K562 (cell line): ENCODE measurements around the gene MCCC2. TPM values are rescaled to one million over a fixed set of nuclear protein-coding genes. Genes with fewer than 3 reads are reported as not detected.

Experiments
- ATAC-seq: fragments of 200-7000 bp; cut with Tn5 transposase; 3 replicates; pipeline ENCODE4 v1.9.1; 2020; ENCODE audit warnings: moderate library complexity
- BruUV-seq: library from RNA; stranded (reverse); fragments of 400-500 nt; replicated peaks from 2 replicates; lab custom pipeline; 2021; lab: Mats Ljungman, UMichigan
- CTCF ChIA-PET: fragments of 300-600 bp; formaldehyde crosslinking; extraction: SDS; loops from one replicate; lab custom pipeline; 2021; ENCODE audit warnings: low intra/inter-chr PET ratio; lab: Yijun Ruan, JAX
- POLR2A ChIA-PET: fragments of 300-600, 350-650 bp; sonication (Branson Sonifier 250); formaldehyde crosslinking; extraction: SDS; loops from one replicate; lab custom pipeline; 2021; ENCODE audit warnings: antibody characterized with exemption, inconsistent platforms; lab: Yijun Ruan, JAX
- DNase-seq, 4 experiments: peaks; one replicate each; pipeline versions ENCODE4 v3.0.0 to v3.0.0-alpha.2; 2011 to 2018; ENCODE audit warnings: low spot score in 3 of 4, mixed read lengths in 3 of 4; ENCODE audit errors: extremely low read depth in 1 of 4
- FAIRE-seq: peaks from 2 replicates; lab custom pipeline; 2011; peaks lifted over from hg19 to GRCh38; lab: Jason Lieb, UNC
- H2AFZ ChIP-seq: 2 replicates; pipeline ENCODE4 v1.6.0; 2011; ENCODE audit warnings: low read depth, low read length, control low read depth, inconsistent platforms
- H3K27ac ChIP-seq: fragments of 200-600 bp; 3 replicates; pipeline ENCODE4 v1.8.0; 2011; ENCODE audit warnings: low read depth, mild to moderate bottlenecking, control low read depth, inconsistent platforms, low read length, moderate library complexity, mixed read lengths; ENCODE audit errors: extremely low read depth
- H3K27me3 ChIP-seq, 2 experiments: fragments of 300-600 bp in 1 of 2; 2 replicates in 1 of 2; 3 replicates in 1 of 2; pipeline versions ENCODE4 v1.6.0 to v1.8.0; 2011; ENCODE audit warnings: inconsistent platforms in 2 of 2, low read length in 2 of 2, mild to moderate bottlenecking in 1 of 2, mixed read lengths in 1 of 2, moderate library complexity in 1 of 2; ENCODE audit not compliant: control insufficient read depth in 2 of 2, insufficient read depth in 2 of 2
- H3K36me3 ChIP-seq: fragments of 300-600 bp; 3 replicates; pipeline ENCODE4 v1.8.0; 2011; ENCODE audit warnings: mild to moderate bottlenecking, low read length, inconsistent platforms; ENCODE audit not compliant: control insufficient read depth, insufficient read depth
- H3K4me1 ChIP-seq, 2 experiments: fragments of 200-600 bp in 1 of 2; replicated peaks in 1 of 2; 2 replicates in 1 of 2; 3 replicates in 1 of 2; pipeline versions ENCODE4 v1.5.1 to v1.8.0; 2011; ENCODE audit warnings: inconsistent platforms in 2 of 2, low read length in 2 of 2, mild to moderate bottlenecking in 1 of 2, mixed read lengths in 1 of 2, moderate library complexity in 1 of 2; ENCODE audit not compliant: control insufficient read depth in 2 of 2, insufficient read depth in 2 of 2
- H3K4me2 ChIP-seq: 2 replicates; pipeline ENCODE4 v1.6.1; 2011; ENCODE audit warnings: low read length, control low read depth, inconsistent platforms, mixed read lengths; ENCODE audit not compliant: insufficient read depth
- H3K4me3 ChIP-seq: fragments of 200-600 bp; sonication (generic), shearing (Covaris generic); 2 replicates; pipeline ENCODE4 v1.5.1; 2016; ENCODE audit warnings: control low read depth, inconsistent platforms
- H3K79me2 ChIP-seq: fragments of 200-600 bp; 3 replicates; pipeline ENCODE4 v1.8.0; 2011; ENCODE audit warnings: low read length, inconsistent platforms; ENCODE audit not compliant: control insufficient read depth, insufficient read depth
- H3K9ac ChIP-seq, 2 experiments: 2 replicates each; pipeline versions ENCODE4 v1.6.0 to v1.6.1; 2011; ENCODE audit warnings: low read depth in 2 of 2, low read length in 2 of 2, control low read depth in 1 of 2, inconsistent platforms in 1 of 2, mild to moderate bottlenecking in 1 of 2, mixed read lengths in 1 of 2; ENCODE audit not compliant: insufficient read depth in 1 of 2
- H3K9me1 ChIP-seq: one replicate; pipeline ENCODE4 v1.6.0; 2011; ENCODE audit warnings: inconsistent platforms, mild to moderate bottlenecking, low read length, moderate library complexity; ENCODE audit not compliant: control insufficient read depth, insufficient read depth
- H3K9me3 ChIP-seq: replicated peaks from 2 replicates; pipeline ENCODE4 v1.5.1; 2011; ENCODE audit warnings: low read depth, low read length, inconsistent platforms; ENCODE audit not compliant: control insufficient read depth, insufficient read depth
- H4K20me1 ChIP-seq: replicated peaks from 2 replicates; pipeline ENCODE4 v1.6.1; 2011; ENCODE audit warnings: low read length, inconsistent platforms, mixed read lengths; ENCODE audit not compliant: control insufficient read depth, insufficient read depth
- FOXK2 ChIP-seq, 2 experiments: fragments of 450-650 bp; IDR thresholded peaks in 1 of 2; conservative IDR thresholded peaks in 1 of 2; 2 replicates each; pipeline ENCODE4 v1.6.1; 2016; ENCODE audit warnings: low read depth in 2 of 2, mild to moderate bottlenecking in 1 of 2
- GTF2A2 ChIP-seq: IDR thresholded peaks from 2 replicates; pipeline ENCODE4 v1.6.1; 2016; ENCODE audit warnings: mild to moderate bottlenecking, missing genetic modification characterization, missing compliant biosample characterization
- HCFC1 ChIP-seq: IDR thresholded peaks from 2 replicates; pipeline ENCODE4 v1.6.1; 2012; ENCODE audit warnings: low read depth, low read length, improper control_type of control experiment
- HDAC6 ChIP-seq: IDR thresholded peaks from 2 replicates; pipeline ENCODE4 v1.6.1; 2012; ENCODE audit warnings: low read depth, mild to moderate bottlenecking, control low read depth, inconsistent platforms, low read length, moderate library complexity
- HNRNPL ChIP-seq: fragments of 200-400 bp; formaldehyde crosslinking; IDR thresholded peaks from 2 replicates; pipeline ENCODE4 v1.6.1; 2017; ENCODE audit warnings: low read depth, mild to moderate bottlenecking, low read length
- KLF1 ChIP-seq: fragments of 450-650 bp; IDR thresholded peaks from 2 replicates; pipeline ENCODE4 v1.6.1; 2016; ENCODE audit warnings: missing genetic modification characterization, missing compliant biosample characterization
- PYGO2 ChIP-seq: fragments of 450-650 bp; IDR thresholded peaks from 2 replicates; pipeline ENCODE4 v1.6.1; 2016; ENCODE audit warnings: mild to moderate bottlenecking, missing genetic modification characterization, moderate library complexity, missing compliant biosample characterization
- RBM15 ChIP-seq: fragments of 200-400 bp; formaldehyde crosslinking; IDR thresholded peaks from 2 replicates; pipeline ENCODE4 v1.6.1; 2018; ENCODE audit warnings: mild to moderate bottlenecking, low read length, moderate library complexity; ENCODE audit not compliant: insufficient read depth
- TCF7L2 ChIP-seq: fragments of 150-350 bp; IDR thresholded peaks from 2 replicates; pipeline ENCODE4 v1.6.1; 2016; ENCODE audit warnings: low read depth, mild to moderate bottlenecking, low read length, moderate library complexity
- TCFL5 ChIP-seq: fragments of 250-450 bp; sonication (Bioruptor Pico); conservative IDR thresholded peaks from 2 replicates; pipeline ENCODE4 v1.6.1; 2021; ENCODE audit warnings: mild to moderate bottlenecking, moderate library complexity, matching md5 sums
- TRIM24 ChIP-seq, 2 experiments: fragments of 450-650 bp; IDR thresholded peaks; 2 replicates each; pipeline ENCODE4 v1.6.1; 2016
- ZNF212 ChIP-seq: fragments of 450-650 bp; formaldehyde crosslinking; IDR thresholded peaks from 2 replicates; pipeline ENCODE4 v1.4.0; 2020; ENCODE audit warnings: mild to moderate bottlenecking
- ZNF239 ChIP-seq: fragments of 250-450 bp; sonication (Bioruptor Pico); IDR thresholded peaks from 2 replicates; pipeline ENCODE4 v1.4.0; 2020; ENCODE audit warnings: mild to moderate bottlenecking
- ZNF584 ChIP-seq: fragments of 200-800 bp; sonication (Bioruptor generic); IDR thresholded peaks from 2 replicates; pipeline ENCODE4 v1.6.1; 2016; ENCODE audit warnings: low read depth, mild to moderate bottlenecking, missing genetic modification characterization, missing compliant biosample characterization
- WGBS: fragments of 100-300 bp; shearing (Covaris generic); methylation state at CpG from one replicate; pipeline ENCODE4 v1.1.6; 2016; ENCODE audit warnings: low coverage, mixed read lengths; ENCODE audit not compliant: insufficient coverage; ENCODE audit errors: missing lambda C conversion rate; 5-methylcytosine and 5-hydroxymethylcytosine counted together
- in situ Hi-C: fragments of 300-500 bp; cut with MboI; formaldehyde crosslinking; loops from 4 replicates; pipeline ENCODE4 v1.15.0; 2018; ENCODE audit warnings: inconsistent platforms, mixed read lengths
- intact Hi-C: fragments of 100-400 bp; cut with micrococcal nuclease; formaldehyde crosslinking; loops from 2 replicates; pipeline ENCODE4 v1.14.2; 2022
- polyA plus RNA-seq, 8 experiments: library from polyadenylated mRNA; depleted of rRNA in 4 of 8; stranded (reverse) in 5 of 8; unstranded in 3 of 8; fragments of >200 nt; fragmentation: Nextera tagmentation in 2 of 8; fragmentation: Illumina TruSeq in 1 of 8; extraction: Ambion mirVana in 2 of 8; extraction: Trizol in 1 of 8; gene quantifications; 2 replicates each; pipeline versions ENCODE4 v1.2.1 to v1.2.3, GENCODE V29; 2011 to 2014; ENCODE audit warnings: inconsistent platforms in 1 of 8, missing spikeins in 1 of 8
- total RNA-seq, 7 experiments: library from RNA; depleted of rRNA in 6 of 7; stranded (reverse); fragments of >200 nt in 6 of 7; fragmentation: Illumina TruSeq in 2 of 7; extraction: Trizol in 2 of 7; gene quantifications; 2 replicates each; pipeline versions ENCODE4 v1.2.1 to v1.2.3, GENCODE V29; 2011 to 2021; ENCODE audit warnings: low replicate concordance in 1 of 7
- TF ChIP-seq, protein P1 (sequence below): fragments of 250-450 bp; sonication (Bioruptor Pico); IDR thresholded peaks from 2 replicates; pipeline ENCODE4 v1.4.0; 2020; ENCODE audit warnings: mild to moderate bottlenecking
- TF ChIP-seq, protein P2 (sequence below): fragments of 250-450 bp; sonication (Bioruptor Pico); IDR thresholded peaks from 2 replicates; pipeline ENCODE4 v1.4.0; 2020; ENCODE audit warnings: mild to moderate bottlenecking, moderate library complexity, borderline replicate concordance

Gene MCCC2
- total and polyA plus RNA-seq, 9 of the 15 experiments (the other 6 are each of a cell fraction or from before 2014, with no cell fraction given) = 17.1 to 77.9 (median 52.5) TPM

DNA sequence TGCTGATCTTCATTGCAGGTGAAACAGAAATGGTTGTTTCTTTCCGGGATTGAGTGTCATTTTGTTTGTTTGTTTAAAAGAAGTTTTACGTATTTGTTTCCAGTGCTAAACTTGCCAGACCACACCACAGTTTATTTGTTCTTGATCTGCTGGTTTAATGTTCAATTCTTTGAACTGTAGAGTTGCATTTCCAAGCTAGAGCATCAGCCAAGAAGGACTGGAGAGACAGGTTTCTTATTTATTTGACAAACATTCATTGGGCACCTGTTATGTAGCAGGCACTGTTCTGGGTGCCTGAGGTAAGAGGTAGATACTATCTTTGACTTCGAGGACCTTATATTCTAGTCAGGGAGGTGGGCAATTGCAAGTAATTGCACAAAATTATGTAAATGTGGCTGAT, 45.0 kb downstream of the MCCC2 start (continued):
- TF ChIP-seq TCFL5 = no peak
- TF ChIP-seq, protein P1, sequence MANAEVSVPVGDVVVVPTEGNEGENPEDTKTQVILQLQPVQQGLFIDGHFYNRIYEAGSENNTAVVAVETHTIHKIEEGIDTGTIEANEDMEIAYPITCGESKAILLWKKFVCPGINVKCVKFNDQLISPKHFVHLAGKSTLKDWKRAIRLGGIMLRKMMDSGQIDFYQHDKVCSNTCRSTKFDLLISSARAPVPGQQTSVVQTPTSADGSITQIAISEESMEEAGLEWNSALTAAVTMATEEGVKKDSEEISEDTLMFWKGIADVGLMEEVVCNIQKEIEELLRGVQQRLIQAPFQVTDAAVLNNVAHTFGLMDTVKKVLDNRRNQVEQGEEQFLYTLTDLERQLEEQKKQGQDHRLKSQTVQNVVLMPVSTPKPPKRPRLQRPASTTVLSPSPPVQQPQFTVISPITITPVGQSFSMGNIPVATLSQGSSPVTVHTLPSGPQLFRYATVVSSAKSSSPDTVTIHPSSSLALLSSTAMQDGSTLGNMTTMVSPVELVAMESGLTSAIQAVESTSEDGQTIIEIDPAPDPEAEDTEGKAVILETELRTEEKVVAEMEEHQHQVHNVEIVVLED (CRISPR knock-in tag) = no peak

DNA sequence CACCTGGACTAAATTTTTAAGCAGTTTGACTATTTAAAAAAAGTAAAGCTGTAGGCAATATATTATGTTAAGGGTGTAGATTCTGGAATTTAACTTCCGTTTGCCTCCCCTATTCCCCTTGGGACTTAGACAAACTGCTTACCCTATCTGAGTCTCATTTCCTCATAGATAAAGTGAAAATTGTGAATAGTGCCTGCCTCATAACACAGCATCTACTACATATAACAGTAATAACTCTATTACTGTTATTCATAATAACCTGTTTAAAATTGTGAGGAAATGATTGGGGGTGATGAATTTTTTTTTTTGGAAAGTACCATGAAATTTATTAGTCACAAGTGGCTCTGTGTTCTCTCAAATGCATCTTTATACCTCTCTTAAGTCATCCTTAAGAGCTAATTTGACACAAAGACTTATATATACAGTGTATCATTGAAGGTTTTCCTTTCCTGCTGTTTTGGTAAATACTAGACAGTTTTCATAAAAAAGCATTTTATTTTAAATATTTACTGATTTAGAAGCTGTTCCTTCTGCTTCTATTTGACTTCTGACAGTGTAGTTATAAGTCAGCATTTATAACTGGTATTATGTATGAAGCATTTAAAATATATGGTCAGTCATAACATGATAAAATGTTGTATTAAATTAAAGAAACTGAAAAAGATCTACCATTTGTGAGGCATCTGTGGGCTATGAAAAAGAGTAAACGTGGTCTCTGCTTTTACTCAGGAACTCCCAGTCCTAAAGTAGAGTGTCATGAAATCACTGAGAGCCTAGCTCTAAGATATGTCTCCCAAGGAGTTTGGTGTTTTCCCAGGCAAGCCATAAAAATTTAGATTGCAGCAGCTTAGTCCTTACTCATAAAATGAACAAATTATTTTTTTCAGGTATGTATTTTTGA, 46.4 kb downstream of the MCCC2 start:
- ATAC-seq (no peak), DNase-seq (no peak), FAIRE-seq (no peak)
- in situ Hi-C loops (no loop called here), intact Hi-C loops (no loop called here)
- H3K36me3 ChIP-seq = peaks cover 40% of the 10 kb centered on the region
- no peaks in the 10 kb centered on the region for H3K4me1 ChIP-seq
- 66% methylated on average over 2 of the region's 2 CpGs for WGBS
- no peak overlapping the region for H3K9ac ChIP-seq
- no peaks in the 10 kb centered on the region for H3K27me3 ChIP-seq
- no peak overlapping the region for H3K4me3 ChIP-seq
- H3K27ac ChIP-seq = no peak overlapping the region
- H3K4me2 ChIP-seq = no peak overlapping the region
- H3K9me1 ChIP-seq = no peaks in the 10 kb centered on the region
- no TSS peak for BruUV-seq
- H3K9me3 ChIP-seq = no peaks in the 10 kb centered on the region
- ChIA-PET CTCF (no interaction called here), POLR2A (no interaction called here)
- H3K79me2 ChIP-seq = no peaks in the 10 kb centered on the region
- no peak overlapping the region for H2AFZ ChIP-seq
- no peaks in the 10 kb centered on the region for H4K20me1 ChIP-seq
- TF ChIP-seq ZNF584 (no peak), GTF2A2 (tag) (no peak), TCF7L2 (no peak), ZNF212 (no peak), FOXK2 (conservative IDR thresholded peaks at IDR 0.05 in 1 of 2, IDR thresholded peaks at IDR 0.05 in 1 of 2; ENCODE audit: low read depth in 2 of 2) (no peak), TRIM24 (IDR thresholded peaks at IDR 0.05) (no peak), PYGO2 (tag) (no peak), HDAC6 (no peak), HNRNPL (no peak), HCFC1 (no peak), RBM15 (no peak), KLF1 (no peak), ZNF239 (CRISPR knock-in tag) (no peak)
- TF ChIP-seq, protein P2, sequence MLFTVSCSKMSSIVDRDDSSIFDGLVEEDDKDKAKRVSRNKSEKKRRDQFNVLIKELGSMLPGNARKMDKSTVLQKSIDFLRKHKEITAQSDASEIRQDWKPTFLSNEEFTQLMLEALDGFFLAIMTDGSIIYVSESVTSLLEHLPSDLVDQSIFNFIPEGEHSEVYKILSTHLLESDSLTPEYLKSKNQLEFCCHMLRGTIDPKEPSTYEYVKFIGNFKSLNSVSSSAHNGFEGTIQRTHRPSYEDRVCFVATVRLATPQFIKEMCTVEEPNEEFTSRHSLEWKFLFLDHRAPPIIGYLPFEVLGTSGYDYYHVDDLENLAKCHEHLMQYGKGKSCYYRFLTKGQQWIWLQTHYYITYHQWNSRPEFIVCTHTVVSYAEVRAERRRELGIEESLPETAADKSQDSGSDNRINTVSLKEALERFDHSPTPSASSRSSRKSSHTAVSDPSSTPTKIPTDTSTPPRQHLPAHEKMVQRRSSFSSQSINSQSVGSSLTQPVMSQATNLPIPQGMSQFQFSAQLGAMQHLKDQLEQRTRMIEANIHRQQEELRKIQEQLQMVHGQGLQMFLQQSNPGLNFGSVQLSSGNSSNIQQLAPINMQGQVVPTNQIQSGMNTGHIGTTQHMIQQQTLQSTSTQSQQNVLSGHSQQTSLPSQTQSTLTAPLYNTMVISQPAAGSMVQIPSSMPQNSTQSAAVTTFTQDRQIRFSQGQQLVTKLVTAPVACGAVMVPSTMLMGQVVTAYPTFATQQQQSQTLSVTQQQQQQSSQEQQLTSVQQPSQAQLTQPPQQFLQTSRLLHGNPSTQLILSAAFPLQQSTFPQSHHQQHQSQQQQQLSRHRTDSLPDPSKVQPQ (CRISPR knock-in tag) = no peak
